Neural cell (in vitro differentiated cells): ENCODE results near the gene DCDC1.

ENCODE experiments used
- EZH2 ChIP-seq: fragments of 200-600, 300-800 bp; shearing (Covaris generic), sonication (generic); IDR thresholded peaks from 2 replicates; pipeline ENCODE4 v1.6.1; 2014; ENCODE audit warnings: antibody characterized with exemption, low read length, borderline replicate concordance, mild to moderate bottlenecking; ENCODE audit not compliant: insufficient read depth, poor library complexity, severe bottlenecking
- RAD21 ChIP-seq: fragments of 450-650 bp; conservative IDR thresholded peaks from 2 replicates; pipeline ENCODE4 v1.6.1; 2014; ENCODE audit warnings: antibody characterized with exemption, mild to moderate bottlenecking, moderate library complexity
- TF ChIP-seq, protein P1 (sequence below): fragments of 450-650 bp; IDR thresholded peaks from 2 replicates; pipeline ENCODE4 v1.5.1; 2014; ENCODE audit warnings: antibody characterized with exemption, mild to moderate bottlenecking, moderate library complexity; ENCODE audit not compliant: poor library complexity, severe bottlenecking

DNA sequence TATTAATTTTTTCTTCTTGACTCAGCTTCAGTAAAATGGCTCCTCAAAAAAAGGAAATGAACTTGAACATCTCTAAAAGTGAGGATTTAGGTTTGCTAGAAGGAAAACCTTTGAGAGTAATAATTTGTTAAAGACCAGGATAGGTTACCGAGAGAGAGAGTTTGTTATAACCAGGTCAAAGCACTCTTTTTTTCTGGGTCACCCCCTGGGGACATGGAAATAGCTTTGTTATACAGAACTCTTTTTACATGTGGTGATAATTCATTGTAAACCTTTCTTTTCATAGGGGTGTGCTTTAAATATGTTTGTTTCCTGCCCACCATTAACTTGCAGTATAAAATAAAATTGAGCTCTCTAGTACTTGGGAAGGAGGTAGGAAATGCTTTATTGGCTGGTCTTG is 47.8 kb upstream of the DCDC1 start:
- TF ChIP-seq, protein P1, sequence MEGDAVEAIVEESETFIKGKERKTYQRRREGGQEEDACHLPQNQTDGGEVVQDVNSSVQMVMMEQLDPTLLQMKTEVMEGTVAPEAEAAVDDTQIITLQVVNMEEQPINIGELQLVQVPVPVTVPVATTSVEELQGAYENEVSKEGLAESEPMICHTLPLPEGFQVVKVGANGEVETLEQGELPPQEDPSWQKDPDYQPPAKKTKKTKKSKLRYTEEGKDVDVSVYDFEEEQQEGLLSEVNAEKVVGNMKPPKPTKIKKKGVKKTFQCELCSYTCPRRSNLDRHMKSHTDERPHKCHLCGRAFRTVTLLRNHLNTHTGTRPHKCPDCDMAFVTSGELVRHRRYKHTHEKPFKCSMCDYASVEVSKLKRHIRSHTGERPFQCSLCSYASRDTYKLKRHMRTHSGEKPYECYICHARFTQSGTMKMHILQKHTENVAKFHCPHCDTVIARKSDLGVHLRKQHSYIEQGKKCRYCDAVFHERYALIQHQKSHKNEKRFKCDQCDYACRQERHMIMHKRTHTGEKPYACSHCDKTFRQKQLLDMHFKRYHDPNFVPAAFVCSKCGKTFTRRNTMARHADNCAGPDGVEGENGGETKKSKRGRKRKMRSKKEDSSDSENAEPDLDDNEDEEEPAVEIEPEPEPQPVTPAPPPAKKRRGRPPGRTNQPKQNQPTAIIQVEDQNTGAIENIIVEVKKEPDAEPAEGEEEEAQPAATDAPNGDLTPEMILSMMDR, result no peak
- TF ChIP-seq RAD21 (no peak), EZH2 (no peak)
